GM12872 (cell line): Measurements from ENCODE around the gene EFHD1.

Source experiments
- TF ChIP-seq, protein P1 (sequence below): IDR thresholded peaks from 3 replicates; pipeline ENCODE4 v1.5.1; 2011; ENCODE audit warnings: low read depth, mild to moderate bottlenecking, low read length, moderate library complexity; ENCODE audit not compliant: insufficient read depth

Gene EFHD1

GRCh38 chr2:232658217-232658785 is 24.9 kb downstream of the EFHD1 start:
- TF ChIP-seq, protein P1, sequence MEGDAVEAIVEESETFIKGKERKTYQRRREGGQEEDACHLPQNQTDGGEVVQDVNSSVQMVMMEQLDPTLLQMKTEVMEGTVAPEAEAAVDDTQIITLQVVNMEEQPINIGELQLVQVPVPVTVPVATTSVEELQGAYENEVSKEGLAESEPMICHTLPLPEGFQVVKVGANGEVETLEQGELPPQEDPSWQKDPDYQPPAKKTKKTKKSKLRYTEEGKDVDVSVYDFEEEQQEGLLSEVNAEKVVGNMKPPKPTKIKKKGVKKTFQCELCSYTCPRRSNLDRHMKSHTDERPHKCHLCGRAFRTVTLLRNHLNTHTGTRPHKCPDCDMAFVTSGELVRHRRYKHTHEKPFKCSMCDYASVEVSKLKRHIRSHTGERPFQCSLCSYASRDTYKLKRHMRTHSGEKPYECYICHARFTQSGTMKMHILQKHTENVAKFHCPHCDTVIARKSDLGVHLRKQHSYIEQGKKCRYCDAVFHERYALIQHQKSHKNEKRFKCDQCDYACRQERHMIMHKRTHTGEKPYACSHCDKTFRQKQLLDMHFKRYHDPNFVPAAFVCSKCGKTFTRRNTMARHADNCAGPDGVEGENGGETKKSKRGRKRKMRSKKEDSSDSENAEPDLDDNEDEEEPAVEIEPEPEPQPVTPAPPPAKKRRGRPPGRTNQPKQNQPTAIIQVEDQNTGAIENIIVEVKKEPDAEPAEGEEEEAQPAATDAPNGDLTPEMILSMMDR = peak; percentile 18; the same call in 1 of the 3 replicates

- TF ChIP-seq, protein P1 = no peak
These were observed 26.0 kb downstream of the EFHD1 start for GRCh38 chr2:232659359-232659758.

- TF ChIP-seq, protein P1 = no peak
These were observed 29.3 kb downstream of the EFHD1 start for GRCh38 chr2:232662486-232663260.

GRCh38 chr2:232666051-232666805 is 32.8 kb downstream of the EFHD1 start:
- TF ChIP-seq, protein P1 = no peak

DNA sequence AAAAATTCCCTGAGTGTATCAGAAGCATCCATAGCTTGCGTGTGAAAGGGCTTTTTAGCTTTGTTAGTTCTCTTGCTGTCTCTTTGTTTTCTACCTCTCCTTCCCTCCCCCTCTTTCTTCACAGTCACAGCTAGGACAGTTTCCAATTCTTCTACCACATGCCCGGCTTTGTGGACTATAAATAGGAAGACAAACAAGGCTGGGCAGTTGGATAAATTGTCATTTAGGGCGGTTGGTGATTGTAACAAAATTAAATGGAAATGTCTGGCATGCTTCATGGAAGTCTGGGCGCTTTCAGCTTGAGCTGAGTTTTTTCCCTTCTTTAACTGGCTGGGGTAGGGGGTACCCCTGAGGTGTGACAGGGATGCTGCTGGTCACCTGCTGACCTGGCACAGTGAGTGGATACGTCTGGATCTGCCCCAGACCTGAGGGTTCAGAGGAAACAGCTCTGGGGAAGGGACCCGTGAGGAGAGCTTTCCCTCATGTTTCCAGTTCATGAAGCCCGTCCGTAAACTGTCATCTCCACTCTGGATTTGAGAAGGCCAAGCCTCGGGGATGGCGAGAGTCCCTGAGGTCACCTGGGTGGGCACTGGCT is 34.7 kb downstream of the EFHD1 start:
- TF ChIP-seq, protein P1 = no peak

- TF ChIP-seq, protein P1 = peak; percentile 46
These were observed 35.5 kb downstream of the EFHD1 start for GRCh38 chr2:232668805-232669444.
